Stimulated activated CD4-positive, alpha-beta T cell treated with anti-CD3 and anti-CD28 coated beads, Interleukin-1b, Interleukin-23, amount 100 ng/mL, for 48 hours (primary cell): ENCODE data around the gene MGAM2.

Experiments used
- DNase-seq: peaks from one replicate; pipeline ENCODE4 v3.0.0-alpha.2; 2020

Gene MGAM2

GRCh38 chr7:142123184-142123583 lies 11.7 kb downstream of the MGAM2 start:
- no peak for DNase-seq

- no peak for DNase-seq
Measured at GRCh38 chr7:142125256-142125955, 13.9 kb downstream of the MGAM2 start.

GRCh38 chr7:142130267-142130666 lies 18.7 kb downstream of the MGAM2 start:
- DNase-seq, result no peak

- no peak for DNase-seq
Measured at GRCh38 chr7:142131439-142132185, 20.1 kb downstream of the MGAM2 start.

GRCh38 chr7:142133731-142134148 lies 22.2 kb downstream of the MGAM2 start:
- DNase-seq, result no peak

GRCh38 chr7:142134909-142135308 lies 23.4 kb downstream of the MGAM2 start:
- no peak for DNase-seq

- DNase-seq, result no peak
Measured at GRCh38 chr7:142138996-142139395, 27.5 kb downstream of the MGAM2 start.

GRCh38 chr7:142139597-142140400 lies 28.3 kb downstream of the MGAM2 start:
- DNase-seq, result no peak

GRCh38 chr7:142140401-142140959 lies 29.0 kb downstream of the MGAM2 start:
- DNase-seq, result no peak

GRCh38 chr7:142142702-142143101 lies 31.2 kb downstream of the MGAM2 start:
- DNase-seq, result no peak

GRCh38 chr7:142146124-142146523 lies 34.6 kb downstream of the MGAM2 start:
- DNase-seq, result no peak

GRCh38 chr7:142150356-142150755 lies 38.8 kb downstream of the MGAM2 start:
- DNase-seq, result no peak

- no peak for DNase-seq
Measured at GRCh38 chr7:142150869-142151268, 39.4 kb downstream of the MGAM2 start.

GRCh38 chr7:142152076-142152475 lies 40.6 kb downstream of the MGAM2 start:
- no peak for DNase-seq

- no peak for DNase-seq
Measured at GRCh38 chr7:142153400-142153799, 41.9 kb downstream of the MGAM2 start.

GRCh38 chr7:142158736-142159496 lies 47.4 kb downstream of the MGAM2 start:
- no peak for DNase-seq

GRCh38 chr7:142161921-142162320 lies 50.4 kb downstream of the MGAM2 start:
- no peak for DNase-seq

- no peak for DNase-seq
Measured at GRCh38 chr7:142168746-142169145, 57.2 kb downstream of the MGAM2 start.

- DNase-seq, result no peak
Measured at GRCh38 chr7:142172932-142173331, 61.4 kb downstream of the MGAM2 start.

GRCh38 chr7:142174441-142174840 lies 62.9 kb downstream of the MGAM2 start:
- no peak for DNase-seq

- DNase-seq, result no peak
Measured at GRCh38 chr7:142175594-142175993, 64.1 kb downstream of the MGAM2 start.

GRCh38 chr7:142176901-142177300 lies 65.4 kb downstream of the MGAM2 start:
- no peak for DNase-seq

- DNase-seq, result no peak
Measured at GRCh38 chr7:142177869-142178268, 66.4 kb downstream of the MGAM2 start.
